OCI-M1 (cell line): Measurements from ENCODE around the gene ESPNL.

Experiments
- DNase-seq: peaks from one replicate; lab custom pipeline; 2025; lab: John Stamatoyannopoulos, UW

Gene ESPNL

DNA sequence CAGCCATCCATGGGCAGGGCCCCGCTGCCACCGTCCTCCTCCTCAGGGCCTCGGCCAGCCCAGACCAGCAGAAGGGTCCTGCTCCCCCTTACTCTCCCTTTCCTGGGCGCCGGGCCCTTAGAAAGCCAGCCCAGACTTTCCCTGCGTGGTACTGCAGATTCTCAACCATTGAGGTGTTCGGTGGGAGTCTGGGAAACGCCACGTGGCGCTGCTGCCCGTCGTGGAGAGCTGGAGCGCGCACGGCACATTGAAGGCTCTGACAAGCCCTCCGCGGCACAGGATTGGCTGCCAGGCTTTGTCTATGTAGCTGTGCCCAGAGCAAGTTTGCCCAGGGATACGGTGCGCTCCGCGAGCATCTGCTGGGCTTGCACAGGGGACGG lies 27.9 kb downstream of the ESPNL start:
- DNase-seq, result no peak

DNA sequence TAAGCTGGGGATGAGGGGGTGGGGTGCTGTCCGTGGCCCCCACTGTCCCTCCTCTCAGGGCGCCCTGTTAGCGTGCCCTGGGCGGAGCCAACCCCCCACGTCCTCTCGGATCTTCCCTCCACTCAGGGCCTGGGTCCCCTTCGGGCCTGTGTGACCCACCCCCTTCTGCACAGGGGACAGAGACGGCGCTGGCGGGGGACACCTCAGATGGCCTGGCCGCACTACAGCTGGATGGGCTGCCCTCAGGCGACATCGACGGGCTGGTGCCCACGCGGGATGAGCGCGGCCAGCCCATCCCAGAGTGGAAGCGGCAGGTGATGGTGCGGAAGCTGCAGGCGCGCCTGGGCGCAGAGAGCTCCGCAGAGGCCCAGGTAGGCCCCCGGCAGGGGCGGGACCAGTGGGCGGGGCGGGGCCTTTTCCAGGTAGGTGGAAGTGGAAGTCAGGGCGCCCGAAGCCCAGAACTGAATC lies 28.4 kb downstream of the ESPNL start:
- DNase-seq, result no peak

DNA sequence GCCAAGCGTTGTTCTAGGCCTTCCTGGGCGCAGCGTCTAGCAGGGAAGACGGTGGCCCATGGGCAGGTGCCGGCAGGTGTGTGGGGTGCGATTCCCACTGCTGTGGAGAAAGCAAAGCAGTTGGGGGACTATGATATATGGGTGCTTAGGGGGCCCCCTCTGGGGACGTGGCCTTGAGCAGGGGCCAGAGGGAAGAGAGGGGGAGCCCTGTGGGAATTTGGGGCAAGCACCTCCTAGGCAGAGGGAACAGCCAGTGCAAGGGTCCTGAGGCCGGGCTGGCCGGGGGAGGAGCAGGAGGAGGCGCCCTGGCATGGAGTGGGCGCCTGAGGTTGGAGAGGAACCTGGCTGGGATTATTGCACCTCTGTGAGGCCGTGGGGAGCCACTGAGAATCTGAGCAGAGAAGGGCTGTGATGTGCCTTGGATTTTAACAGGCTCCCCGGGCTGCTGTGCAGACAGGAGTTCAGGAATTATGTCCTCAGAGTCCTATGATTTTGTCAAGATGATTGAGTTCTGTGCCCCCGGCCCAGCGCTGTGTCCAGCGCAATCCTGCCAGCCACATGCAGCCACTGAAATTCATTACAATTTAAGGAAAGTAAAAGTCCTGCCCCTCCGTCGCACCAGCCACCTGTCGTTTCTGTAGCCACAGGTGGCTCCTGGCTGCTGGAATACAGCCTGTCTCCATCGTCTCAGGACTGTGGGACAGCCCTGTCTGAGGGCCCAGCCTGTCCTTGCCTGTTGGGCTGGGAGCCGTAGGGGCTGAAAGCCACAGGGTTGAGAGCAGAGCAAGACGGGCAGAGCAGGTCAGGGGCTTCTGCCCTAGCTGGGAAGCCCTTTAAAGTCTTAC lies 29.2 kb downstream of the ESPNL start:
- DNase-seq, result no peak

DNA sequence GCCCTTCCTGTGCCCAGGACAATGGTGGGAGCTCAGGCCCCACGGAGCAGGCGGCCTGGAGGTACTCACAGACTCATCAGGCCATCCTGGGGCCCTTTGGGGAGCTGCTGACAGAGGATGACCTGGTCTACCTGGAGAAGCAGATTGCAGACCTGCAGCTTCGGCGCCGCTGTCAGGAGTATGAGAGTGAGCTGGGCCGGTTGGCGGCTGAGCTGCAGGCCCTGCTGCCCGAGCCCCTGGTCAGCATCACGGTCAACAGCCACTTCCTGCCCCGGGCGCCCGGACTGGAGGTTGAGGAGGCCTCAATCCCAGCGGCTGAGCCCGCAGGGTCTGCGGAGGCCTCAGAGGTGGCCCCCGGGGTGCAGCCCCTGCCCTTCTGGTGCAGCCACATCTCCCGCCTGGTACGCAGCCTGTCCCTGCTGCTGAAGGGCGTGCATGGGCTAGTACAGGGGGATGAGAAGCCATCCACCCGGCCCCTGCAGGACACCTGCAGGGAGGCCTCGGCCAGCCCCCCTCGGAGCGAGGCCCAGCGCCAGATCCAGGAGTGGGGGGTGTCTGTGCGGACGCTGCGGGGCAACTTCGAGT lies 30.1 kb downstream of the ESPNL start:
- no peak for DNase-seq

DNA sequence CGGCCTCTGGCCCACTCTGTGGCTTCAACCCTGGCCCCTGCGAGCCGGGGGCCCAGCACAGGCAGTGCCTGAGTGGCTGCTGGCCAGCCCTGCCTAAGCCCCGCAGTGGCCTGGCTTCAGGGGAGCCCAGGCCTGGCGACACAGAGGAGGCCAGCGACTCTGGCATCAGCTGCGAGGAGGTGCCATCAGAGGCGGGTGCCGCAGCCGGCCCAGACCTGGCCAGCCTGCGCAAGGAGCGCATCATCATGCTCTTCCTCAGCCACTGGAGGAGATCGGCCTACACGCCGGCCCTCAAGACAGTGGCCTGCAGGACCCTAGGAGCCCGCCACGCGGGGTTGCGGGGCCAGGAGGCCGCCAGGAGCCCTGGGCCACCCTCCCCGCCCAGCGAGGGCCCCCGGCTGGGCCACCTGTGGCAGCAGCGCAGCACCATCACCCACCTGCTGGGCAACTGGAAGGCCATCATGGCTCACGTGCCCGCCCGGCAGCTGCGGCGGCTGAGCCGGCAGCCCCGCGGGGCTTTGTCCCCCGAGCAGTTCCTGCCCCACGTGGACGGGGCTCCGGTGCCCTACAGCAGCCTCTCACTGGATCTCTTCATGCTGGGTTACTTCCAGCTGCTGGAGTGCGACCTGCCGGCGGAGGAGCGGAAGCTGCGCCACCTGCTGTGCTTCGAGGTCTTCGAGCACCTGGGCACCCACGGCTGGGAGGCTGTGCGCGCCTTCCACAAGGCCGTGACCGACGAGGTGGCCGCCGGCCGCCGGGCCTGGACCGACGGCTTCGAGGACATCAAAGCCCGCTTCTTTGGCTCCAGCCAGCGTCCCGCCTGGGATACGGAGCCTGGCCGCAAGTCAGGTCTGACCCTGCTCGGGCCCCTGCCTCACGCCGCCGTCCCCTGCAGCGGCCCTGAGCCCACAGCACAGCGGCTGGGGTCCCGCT lies 30.8 kb downstream of the ESPNL start:
- no peak for DNase-seq

DNA sequence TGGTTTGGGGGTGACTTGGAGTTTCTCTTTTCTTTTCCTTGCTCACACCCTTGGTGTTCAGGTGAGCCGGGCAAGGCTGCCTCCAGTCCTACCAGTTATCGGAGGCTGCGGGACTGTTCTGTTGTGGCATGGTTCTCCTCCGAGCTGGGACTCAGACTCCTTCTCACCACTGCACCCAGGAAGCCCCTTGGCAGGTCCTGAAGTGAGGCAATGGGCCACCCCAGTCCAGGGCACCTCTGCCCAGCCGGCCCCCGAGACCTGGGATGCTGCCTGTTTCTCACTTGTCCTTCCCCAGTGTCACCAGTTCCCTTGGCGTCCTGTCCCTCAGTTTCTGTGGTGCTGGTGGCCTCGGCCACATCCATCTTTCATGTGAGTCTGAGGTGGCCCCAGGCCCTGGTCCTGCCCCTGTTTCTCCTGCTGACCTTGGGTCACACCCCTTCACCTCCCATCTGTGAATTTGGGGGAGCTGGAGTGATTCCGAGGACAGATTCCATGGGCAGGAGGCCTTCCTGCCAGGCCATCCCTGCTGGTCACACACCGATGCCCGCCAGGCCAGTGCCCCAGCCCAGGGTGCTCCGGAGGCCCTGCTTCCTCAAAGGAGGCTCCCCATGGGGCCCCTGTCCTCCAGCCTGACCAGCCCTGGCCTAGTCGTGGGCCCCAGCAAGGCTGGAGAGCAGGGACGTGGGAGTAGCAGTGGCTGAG lies 31.8 kb downstream of the ESPNL start:
- no peak for DNase-seq

DNA sequence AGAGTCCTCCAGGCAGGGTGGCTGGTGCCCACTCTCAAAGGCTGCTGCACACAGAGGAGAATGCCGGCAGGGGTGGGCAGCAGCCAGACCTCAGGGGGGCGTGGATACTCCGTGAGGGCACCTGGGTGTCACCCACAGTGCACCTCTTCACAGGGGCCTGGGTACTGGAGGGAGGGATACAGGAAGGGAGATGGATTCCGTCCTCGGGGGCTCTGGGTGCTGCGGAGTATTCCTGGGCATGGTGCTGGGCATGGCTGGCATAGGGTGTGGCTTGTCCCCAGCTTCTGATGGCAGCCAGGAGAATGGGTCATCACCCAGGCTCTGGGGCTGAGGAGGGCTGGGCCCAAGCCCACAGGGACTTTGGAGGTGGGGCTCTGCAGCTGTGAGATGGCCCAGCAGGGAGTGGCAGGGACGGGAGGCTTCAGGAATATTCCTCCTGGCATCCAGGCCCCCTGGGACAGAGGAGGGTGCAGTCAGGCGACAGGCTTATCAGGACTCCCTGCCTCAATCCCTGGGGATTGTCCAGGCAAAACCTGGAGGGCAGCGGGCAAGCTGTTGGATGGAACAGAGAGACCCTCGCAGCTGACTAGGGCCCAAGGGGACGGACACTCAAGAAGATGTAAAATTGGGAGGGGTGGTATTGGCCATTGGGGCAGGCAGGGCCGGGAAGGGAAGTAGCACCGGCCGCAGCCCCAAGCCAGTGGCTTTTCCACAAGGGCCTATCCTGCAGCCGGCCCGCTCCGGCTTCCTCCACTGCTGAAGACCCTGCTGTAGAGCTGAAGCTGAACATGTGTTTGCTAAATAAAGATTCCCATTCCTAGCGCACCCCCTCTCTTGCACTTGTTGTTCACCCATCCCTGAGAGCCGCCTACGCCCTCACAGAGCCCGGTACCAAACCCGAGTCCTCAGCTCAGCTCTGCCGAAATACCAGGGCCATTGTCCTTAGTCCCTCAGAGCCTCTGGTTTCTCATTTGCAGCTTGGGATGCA lies 32.6 kb downstream of the ESPNL start:
- no peak for DNase-seq

DNA sequence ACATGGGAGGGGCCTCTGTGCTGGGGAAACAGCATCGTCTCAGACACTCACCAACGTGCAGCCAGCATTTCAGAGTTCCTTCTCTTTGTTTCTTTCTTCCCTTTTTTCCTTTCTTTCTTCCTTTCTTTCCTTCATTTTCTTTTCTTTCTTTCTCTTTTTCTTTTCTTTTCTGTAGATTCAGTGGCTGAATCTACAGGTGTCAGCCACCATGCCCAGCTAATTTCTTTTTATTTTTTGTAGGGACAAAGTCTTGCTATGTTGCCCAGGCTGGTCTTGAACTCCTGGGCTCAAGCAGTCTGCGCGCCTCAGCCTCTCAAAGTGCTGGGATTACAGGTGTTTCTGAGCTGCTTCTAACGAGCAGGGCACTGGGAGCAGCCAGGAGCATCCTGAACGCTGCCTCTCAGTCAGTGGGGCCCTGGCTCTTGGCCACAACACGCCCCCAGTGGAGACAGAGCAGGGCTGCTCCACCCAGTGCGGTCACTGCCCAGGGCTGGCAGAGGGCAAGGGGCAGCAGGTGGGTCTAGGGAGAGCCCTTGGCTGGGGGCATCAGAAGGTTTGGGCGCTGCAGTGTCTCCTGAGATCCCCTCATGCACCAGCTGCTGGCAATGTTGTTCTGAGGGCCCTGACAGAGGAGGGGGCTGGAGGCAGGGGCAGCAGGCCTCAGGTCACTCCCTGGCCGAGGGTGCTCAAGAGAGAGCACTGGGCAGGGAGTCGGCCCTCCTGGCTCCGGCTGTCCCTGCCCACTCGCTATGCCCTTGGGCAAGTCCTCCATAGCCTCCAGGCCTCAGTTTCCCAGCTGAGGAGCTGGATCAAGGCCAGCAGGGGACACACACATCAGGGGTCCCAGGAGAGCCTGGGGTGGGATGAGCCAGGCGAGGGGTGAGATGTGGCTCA lies 33.6 kb downstream of the ESPNL start:
- no peak for DNase-seq

DNA sequence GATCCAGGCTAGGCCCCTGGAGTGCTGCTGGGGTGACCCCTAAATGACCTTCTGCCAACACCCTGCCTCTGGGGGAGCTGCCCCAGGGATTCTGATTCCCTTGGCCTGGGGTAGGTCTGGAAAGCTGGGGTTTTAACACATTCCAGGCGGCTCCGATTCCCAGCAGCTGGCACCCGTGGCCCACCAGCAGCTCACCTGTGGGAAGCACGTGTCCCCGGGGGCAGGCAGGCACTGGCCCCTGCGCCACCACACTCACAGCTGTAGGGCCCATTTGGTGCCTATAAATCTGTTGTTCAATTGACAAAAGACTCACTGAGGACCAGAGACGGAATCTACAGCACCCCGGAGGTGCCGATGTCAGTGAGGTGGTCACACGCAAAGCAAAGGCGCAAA lies 34.2 kb downstream of the ESPNL start:
- no peak for DNase-seq

DNA sequence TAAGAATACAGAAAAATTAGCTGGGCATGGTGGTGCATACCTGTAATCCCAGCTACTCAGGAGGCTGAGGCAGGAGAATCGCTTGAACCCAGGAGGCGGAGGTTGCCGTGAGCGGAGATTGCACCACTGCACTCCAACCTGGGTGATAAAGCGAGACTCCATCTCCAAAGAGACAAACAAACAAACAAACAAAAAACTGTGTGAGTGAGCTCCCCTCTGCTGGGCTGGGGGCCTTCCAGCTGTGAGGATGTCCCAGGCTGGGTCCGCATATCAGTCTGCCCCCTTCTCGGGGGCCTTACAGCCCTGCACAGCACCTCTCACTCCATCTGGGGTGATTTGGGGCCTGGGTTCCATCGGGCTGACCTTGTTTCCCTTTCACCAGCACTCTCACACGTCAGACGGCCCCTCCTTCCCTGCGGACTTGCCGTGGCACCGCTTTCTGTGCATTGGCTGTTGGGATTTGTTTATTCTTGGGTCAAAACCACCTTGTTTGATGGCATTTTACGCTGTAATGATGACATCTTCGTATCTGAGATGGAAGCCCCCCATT lies 35.5 kb downstream of the ESPNL start:
- DNase-seq, result no peak

DNA sequence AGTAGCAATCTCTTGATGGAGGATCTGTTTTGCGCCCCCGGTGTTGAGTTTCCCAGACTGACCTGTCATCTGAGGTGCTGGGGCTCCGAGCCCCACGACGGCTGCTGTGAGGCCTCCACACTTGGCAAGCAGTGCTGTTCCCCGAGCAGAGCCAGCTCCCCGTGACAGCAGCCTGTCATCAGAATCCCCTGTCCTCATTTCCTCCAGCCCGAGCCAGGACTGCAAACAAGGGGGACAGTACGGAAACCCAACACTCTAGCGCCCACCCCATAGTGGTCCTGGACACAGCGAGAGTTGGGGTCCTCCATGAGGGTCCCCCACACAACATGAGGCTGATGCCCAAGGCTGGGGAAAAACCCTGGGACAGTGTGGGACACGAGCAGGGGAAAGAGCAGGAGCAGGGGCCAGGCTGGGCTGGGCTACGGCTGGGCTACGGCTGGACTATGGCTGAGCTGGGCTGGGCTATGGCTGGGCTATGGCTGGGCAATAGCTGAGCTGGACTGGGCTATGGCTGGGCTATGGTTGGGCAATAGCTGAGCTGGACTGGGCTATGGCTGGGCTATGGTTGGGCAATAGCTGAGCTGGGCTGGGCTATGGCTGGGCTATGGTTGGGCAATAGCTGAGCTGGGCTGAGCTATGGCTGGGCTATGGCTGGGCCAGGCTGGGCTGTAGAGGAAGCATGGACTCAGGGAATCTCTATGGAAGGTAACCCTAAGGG lies 36.8 kb downstream of the ESPNL start:
- DNase-seq, result peak; percentile 48

DNA sequence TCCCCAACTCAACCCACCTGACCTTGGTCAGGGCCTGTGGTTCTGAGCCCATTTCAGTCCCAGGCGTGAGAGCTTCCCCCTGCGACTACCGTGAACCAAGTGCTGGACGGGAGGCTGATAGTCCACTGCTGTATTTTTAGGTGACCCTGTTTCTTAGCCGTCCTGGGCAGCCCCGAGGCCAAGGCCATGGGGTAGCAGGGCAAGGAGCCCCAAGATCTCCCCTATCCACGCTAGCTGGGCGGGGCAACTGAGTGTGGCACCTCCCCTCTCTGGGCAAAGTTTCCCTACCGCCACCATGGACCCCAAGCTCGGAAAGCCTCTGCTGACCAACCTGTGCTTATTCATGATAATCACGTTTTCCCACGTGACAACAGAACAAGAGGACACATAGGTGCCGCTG lies 37.7 kb downstream of the ESPNL start:
- no peak for DNase-seq

DNA sequence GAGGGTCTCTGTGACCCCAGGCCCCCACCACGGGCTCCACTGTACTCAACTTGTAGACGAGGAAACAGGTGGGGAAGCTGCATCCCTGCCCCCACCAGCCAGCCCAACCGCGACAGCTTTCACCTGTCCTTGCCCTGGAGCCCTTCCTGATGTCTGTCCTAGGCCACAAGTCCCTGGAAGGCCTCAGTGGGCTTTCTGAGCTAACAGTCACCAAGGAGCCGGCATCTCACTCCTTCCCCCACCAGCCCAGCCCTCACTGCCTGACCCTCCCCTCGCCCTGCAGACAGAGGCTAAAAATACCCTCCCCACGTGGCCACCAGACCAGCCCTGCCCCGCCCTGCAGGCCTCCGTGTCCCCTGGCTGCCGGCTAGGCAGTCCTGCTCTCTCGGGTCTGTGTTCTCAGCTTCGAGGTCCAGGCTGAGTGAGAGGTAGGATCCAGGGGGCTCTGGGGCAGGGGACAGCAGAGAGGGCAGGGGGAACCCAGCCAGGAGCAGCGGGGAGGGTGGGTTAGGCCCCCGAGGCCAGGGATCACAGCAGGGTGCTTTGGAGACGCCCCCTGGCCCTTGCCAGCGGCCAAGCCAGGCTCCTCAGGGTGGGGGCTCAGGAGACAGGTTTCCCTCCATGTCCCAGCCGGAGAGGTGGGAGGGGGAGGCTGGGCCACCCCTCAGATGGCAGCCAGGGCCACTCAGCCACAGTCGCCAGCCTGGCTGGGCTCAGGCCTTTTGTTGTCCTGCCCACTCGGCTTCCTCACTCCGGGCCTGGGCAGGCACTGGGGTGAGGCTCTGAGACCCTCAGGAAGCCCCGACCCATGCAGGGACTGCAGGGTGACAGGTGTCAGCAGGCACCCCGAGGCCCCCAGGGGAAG lies 38.4 kb downstream of the ESPNL start, which contains the start of gene KLHL30:
KLHL30 (plus strand) TSS at position 338 of the 865 bp plus-strand sequence. CDS start 2,087 bp downstream, outside the sequence.
- peak; percentile 4 for DNase-seq

DNA sequence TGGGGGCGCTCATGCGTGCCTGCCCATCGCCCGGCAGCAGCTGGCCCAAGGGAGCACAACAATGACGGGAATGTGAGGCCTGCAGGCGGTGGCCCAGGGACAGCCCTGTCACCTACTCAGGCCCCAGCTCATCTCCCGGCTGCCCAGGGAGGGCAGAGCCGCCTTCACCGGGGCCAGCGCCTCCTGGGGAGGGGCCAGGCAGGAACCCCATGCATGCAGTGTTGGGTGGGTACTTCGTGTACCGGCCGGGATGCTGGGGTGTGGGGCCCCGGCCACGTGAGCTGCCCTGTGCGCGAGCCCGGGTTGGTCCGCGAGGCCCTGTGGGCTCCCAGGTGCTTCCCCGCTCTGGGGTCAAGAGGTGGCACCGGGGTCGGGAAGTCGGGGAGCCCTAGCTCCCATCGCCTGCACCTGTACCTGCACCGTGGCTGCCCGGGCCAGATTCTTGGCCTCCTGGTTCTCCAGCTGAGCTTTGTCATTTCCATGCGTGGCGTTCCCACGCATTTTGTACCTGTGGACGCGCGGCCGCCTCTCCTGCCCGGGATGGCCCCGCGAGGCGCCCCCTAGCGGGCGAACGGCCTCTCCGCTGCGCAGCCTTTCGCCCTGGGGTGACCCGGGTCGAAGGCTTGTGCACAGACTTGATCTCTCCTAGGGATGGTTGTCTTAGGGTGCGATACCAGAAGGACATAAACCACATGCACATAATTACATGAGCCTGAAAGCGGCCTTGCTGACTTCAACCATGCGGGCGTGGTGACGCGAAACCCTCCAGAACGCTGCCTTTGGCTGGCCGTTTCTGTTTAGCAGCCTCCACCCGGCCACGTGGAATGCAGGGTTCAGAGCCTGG lies 39.3 kb downstream of the ESPNL start:
- peak; percentile 25 for DNase-seq

DNA sequence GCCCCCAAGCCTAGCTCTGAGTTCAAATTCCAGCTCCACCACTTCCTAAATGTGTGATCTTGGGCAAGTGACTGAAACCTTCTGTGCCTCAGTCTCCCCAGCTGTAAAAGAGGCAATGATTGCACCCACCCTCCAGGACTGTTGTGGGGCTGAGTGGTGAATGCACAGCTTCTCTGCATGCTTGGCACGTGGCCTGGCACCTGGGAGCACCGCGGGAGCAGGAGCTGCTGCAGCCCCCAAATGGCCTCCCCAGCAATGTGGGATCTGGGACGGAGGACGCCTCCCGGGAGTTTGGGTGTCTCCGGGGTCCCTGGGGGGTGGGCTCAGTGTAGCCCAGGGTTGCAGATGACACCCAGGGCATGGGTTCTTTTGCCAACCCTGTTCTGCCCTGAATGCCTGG lies 39.9 kb downstream of the ESPNL start:
- no peak for DNase-seq

DNA sequence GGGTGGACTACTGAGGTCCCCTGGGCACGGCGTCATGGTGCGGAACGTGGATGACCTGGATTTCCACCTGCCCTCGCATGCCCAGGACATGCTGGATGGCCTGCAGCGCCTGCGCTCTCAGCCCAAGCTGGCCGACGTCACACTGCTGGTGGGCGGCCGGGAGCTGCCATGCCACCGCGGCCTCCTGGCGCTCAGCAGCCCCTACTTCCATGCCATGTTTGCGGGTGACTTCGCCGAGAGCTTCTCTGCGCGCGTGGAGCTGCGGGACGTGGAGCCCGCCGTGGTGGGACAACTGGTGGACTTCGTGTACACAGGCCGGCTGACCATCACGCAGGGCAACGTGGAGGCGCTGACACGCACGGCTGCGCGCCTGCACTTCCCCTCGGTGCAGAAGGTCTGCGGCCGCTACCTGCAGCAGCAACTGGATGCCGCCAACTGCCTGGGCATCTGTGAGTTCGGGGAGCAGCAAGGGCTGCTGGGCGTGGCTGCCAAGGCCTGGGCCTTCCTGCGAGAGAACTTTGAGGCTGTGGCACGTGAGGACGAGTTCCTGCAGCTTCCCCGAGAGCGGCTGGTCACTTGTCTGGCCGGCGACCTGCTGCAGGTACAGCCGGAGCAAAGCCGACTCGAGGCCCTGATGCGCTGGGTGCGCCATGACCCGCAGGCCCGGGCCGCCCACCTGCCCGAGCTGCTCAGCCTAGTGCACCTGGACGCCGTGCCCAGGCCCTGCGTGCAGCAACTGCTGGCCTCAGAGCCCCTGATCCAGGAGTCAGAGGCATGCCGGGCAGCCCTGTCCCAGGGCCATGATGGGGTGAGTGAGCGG lies 40.8 kb downstream of the ESPNL start:
- no peak for DNase-seq
